HG02973 (cell line): ENCODE results near the gene CNNM1.

Experiments
- ATAC-seq: cut with Tn5 transposase; IDR thresholded peaks from one replicate; pipeline ENCODE4 v1.9.1; 2021; ENCODE audit warnings: moderate library complexity; ENCODE audit not compliant: unreplicated experiment

CNNM1 gene

DNA sequence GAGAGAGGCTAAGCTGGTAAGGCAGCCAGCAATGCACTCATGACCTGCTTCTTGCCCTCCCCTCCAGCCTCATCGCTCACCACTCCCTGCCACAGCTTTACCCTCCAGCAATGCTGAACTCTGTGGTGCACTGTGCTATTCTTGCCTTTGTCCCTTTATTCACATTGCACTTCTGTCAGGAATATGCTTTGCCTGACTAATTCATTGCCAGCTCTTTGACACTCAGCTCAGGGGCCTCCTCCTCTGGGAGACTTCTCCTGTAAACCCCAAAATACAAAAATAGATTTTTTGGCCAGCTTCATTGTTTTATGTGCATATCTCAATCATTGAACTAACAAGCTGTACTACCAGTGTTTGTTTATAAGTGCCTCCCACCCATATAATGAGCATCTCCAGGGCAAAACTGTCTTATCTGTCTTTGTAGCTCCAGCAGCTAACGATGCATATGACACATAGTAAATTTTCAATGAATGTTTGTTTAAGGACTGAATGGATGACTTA lies 8.2 kb downstream of the CNNM1 start:
- ATAC-seq: no peak

DNA sequence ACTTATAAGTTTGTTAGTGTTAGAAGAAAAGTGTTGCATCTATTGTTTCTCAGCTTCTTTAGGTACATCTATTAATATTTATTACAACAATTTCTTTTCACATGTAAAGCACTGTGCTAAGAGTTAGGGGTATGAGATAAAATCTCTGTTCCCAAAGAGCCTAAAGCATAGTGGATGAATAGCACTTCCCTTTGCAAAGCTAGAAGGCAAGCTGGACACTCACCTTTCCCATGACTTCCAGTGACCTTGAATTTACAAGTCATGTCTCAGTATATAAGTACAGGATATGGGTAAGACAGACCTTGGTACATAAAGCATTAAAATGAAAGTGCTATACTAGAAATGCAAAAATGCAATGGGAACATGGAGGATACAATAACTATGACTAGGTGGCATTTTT lies 8.7 kb downstream of the CNNM1 start:
- no peak for ATAC-seq

DNA sequence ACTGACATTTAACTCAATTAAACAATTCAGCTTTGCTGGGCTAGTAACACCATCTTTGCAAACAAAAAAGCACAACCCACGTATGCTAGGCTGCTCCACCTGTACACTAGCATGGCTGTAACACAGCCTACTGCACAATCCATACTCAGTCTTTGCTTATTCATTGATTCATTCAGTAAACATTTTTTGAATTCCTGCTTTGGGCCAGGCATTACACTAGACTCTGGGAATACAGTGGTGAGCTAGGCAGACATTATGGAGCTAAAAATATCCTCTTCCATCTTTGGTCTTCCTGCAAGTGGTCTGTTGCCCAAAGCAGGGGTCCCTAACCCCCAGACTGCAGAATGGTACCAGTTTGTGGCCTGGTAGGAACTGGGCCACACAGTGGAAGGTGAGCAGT lies 9.9 kb downstream of the CNNM1 start:
- no peak for ATAC-seq

DNA sequence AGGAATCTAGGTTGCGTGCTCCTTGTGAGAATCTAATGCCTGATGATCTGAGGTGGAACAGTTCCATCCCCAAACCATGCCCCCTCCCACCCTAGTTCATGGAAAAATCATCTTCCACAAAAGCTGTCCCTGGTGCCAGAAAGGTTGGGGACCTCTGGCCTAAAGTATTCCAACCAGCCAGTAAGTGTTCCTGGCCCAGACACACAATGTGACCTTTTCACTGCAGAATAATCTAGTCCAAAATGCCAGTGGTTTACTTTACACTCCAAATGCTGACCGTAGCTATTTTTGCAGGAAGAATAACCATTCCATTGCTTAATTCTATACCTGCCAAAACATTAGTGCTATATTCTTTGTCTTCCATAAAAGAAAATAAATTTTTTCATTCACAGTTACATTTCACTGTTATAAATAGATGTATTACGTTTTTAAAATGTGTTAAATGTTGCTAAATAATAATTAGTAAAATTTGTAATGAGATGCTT lies 10.4 kb downstream of the CNNM1 start:
- no peak for ATAC-seq

DNA sequence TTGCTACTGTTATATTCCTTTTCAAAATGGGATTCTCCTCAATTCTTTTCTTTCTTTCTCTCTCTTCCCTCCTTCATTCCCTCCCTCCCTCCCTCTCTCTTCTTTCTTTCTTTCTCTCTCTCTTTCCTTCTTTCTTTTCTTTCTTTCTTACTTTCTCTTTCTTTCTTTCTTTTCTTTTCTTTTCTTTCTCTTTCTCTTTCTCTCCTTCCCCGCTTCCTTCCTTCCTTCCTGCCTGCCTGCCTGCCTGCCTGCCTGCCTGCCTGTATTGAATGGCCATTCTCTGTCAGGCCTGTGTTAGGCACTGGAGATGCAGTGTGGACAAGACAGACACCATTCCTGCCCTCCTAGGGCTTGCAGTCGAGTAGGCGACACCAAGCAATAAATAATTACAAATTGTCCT lies 11.5 kb downstream of the CNNM1 start:
- ATAC-seq: no peak

DNA sequence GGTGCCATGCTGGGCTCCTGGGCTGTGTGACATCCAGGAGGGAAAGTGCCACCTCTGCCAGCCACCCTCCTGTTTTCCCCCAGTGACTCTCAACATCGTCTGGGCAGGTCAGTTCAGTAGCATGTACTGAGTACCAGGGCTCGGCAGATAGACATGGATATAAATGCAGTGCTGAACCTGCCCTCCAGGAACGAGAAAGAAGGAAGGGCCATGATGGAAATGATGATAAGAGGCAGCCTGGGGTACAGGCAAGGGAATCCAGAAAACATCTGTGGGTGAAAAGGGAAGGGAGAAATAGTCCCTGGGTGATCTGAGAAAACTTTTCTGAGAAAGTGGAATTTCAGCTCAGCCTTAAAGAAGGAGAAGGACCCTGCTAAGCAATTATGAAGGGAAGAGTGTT lies 12.1 kb downstream of the CNNM1 start:
- ATAC-seq: no peak

DNA sequence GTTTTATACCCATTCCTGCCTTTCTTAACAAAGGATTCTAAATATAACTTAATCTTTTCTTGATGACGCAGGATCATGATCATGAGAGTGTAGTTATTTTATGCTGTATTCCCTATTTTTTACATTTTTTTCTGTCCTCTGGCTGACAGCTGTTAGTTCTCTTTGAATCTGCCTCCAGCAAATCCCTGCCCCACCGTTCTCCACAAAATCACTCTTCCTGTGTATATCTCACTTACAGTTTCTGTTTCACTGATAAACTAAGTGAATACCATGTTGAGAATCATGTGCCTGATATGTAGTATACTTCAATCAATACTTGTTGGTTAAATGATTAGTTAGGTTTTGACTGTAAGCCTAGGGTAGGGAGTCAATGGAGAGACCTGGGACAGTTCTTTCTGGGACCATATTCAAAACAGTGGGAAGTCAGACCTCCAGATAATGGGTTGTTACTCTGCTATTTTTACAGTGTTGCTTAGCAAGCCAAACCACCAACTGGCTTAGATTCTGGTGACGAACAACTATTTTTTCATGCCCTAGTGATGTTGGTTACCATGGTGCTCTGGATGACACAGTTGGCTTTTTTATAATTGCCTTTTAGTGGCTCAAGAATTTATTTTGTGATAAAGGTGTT lies 12.8 kb downstream of the CNNM1 start:
- peak; percentile 55 for ATAC-seq

DNA sequence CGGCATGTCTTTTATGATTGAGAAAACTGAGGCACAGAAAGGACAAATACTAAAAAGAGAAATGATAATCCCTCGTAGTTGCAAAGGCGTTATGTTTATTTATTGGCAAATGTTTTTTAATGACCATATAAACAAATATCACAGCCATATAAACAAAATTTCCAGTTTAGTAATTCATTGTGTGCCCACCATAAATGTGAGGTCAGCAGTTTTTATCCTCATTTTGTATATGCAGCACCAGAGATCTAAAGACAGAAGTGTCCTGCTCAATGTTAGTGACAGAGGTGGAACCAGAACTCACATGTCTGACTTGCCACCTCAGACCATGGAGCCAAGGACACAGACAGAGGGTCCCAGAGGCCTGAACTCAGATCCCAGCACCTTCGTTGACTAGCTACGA lies 14.1 kb downstream of the CNNM1 start:
- ATAC-seq: no peak

DNA sequence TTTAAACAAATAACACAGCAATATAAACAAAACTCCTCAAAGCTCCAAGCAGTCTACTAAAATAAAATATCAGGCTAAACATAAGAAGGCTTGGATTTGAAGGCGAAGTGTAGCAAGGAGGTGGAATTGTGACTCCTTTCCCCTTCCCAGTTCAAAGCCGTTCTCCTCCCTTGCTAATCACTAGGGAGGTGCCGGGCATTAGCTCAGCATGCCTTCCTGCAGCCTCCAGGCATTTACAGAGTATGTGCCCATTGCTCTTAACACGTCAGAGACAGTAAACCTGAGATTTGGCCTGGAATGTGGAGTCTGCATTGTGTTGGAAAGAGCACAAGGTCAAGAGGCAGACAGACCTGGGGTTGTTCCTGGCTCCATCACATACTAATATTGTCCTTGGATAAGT lies 15.6 kb downstream of the CNNM1 start:
- no peak for ATAC-seq

DNA sequence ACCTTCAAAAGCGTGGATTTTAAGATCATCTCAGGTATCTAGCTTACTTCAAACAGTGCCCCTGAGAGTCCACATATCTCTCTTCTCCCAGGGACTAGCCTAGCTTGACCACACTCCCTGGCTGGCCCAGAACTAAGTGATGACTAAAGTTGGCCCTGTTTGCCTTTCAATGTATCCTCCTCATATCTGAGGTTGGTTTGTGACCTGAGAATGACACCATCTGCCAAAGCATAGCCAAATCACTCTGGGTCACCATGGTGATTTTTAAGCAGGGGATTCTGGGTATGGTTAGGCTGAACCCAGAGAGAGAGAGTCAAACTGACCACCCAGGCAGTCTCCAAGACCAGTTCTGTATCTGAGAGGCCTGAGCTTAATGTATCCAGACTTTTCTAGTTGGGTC lies 16.2 kb downstream of the CNNM1 start:
- peak; percentile 53 for ATAC-seq

DNA sequence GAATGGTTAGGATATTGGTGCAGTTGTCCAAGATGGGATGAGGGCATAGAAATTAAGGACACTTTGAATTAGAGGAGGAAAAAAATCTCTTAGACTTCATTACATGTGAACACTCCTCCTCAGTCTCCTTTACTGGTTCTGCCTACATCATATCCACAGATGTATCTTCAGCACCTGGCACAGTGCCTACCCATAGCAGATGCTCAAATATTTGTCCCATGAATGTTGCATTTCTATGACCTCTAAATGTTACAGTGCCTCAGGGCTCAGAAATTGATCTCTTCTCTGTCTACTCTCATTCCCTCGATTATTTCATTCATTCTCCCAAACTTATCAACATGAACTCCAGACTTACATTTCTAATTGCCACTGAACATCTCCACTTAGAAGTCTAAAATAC lies 17.1 kb downstream of the CNNM1 start:
- no peak for ATAC-seq

DNA sequence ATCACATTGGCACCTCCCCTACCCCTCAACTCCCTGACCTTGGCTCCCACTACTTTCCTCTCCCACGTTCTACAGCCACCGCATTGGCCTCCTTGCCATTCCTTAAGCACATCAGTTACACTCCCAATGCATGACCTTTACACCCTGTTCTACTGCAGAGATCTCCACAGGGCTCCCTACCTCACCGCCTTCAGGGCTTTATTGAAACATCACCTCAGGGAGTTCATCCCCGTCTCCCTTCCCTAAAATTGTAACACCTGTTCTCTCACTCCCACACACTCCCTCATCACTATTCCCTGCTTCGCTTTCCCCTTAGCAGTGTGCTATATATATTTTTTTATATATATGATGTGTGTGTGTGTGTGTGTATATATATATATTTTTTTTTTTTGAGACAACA lies 18.5 kb downstream of the CNNM1 start:
- ATAC-seq: no peak

DNA sequence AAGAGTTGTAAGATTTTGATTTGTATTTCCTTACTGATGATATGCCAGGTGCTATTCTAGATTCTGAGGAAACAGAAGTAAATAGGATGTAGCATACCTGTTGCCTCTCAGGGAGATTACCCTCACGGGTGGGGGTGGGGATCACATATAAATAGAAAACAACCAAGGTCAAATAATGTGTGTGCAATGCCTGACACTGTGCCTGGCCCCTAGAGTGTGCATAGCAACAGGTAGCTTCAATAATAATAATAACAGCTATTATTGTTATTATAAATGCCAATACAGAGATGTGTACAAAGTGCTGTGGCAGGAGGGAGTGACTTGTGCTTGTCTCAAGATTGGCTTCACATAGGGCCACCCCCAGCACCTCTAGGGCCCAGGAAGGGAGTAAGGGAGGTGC lies 24.0 kb downstream of the CNNM1 start:
- no peak for ATAC-seq

DNA sequence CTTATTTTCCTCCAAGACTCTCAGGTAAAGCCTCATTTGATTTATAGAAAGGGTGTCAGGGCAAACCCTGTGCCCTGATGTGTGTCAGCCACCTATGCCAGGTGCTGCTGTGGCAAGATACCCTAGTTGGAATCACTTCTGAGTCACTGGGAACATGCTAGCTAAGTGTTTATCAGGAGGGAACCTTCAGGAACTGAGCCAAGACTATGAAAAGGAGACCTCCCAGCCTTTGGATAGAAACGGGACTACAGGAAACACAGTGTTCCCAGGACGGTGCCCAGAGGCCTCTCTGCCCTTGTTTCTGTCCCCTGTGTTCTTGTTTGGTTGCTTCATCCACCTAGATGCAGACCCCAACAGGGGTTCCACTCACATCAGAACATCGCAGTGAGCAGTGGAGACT lies 28.5 kb downstream of the CNNM1 start:
- ATAC-seq: no peak

DNA sequence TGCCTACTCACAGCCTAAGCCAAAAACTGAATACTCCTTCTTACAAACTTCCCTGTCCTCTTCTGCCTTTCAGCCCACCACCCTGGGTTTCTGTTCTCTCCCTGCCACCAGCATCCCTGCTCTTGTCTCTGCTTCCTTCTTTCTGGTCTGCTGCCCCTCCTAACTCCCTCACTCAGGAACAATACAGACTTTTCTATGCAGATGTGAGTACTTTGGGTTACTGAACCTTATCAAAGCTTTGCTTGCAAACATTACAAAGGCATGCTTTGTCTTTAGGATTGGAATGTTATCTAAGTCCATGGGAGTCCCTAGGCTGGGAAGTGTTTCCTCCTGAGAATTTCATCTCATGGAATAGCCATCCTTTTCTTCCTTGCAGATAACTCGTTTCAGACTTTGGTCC lies 28.9 kb downstream of the CNNM1 start:
- no peak for ATAC-seq

DNA sequence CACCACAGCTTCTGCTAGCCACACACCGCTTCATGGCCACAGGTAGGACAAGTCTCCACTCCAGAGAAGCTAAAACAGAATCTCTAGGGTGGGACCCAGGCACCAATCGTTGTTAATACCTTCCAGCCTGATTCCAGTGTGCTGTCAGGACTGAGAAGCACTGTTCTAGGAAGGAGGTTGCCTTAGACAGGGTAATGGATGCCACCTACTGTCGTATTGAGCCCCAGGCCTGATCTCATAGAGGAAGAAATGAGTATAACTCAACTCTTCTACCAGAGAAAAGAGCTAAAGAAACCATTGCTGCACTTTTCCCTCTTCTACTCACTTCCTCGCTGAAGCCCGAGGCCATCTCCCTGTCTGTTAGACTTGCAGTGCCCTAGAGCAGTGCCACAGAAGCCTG lies 31.8 kb downstream of the CNNM1 start:
- no peak for ATAC-seq

DNA sequence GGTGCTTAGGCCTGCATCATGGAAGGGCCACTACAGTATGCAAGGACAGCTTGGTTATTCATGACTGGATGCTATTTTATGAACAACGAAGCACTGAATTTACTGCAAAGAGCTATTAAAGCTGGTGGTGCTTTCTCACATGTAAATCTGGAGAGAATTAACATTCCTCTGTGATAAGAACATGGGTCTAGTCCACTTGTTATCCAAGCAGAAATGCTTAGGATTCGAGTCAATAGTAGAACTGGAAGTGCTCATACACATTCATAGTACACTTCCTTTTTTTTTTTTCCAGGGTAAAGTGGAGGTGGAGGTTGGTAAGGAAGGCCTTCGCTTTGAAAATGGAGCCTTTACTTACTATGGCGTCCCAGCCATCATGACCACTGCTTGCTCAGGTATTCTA lies 35.0 kb downstream of the CNNM1 start:
- no peak for ATAC-seq

DNA sequence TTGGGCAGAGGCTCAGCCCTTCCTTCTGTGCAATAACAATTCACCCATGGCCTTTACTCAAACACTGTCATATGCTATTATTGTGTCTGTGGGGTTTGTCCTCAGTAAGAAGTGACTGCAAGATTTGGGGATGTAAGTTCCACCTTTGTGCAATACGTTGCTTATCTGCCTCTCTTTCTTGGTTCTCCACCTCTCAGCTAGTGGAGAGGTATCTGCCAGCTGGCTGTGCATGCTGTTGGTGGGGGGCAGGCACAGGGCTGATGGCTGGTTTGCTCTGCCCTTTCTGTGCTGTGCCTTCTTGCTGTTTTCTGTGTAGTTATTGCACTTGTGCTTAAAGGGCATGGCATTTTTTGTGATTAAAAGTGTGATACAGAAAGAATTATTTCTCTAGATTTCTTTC lies 36.2 kb downstream of the CNNM1 start:
- no peak for ATAC-seq

DNA sequence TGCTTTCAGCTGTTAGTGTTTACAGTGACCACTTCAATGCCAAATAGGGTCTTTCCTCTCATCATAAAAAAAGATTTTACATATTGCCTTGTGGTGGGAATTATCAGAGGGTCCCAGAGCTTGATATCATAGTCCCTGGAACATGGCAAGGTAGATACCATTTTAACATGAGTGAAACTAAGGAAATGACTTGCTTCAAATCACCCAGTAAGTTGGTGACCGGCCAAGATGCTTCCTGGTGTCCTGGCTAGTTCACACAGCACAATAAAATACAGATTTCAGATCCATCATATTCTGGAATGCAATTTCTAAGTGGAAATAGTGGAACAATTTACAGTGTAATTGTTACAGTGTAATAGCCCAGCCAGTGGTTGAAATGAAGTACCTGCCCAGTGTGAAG lies 36.6 kb downstream of the CNNM1 start:
- no peak for ATAC-seq

DNA sequence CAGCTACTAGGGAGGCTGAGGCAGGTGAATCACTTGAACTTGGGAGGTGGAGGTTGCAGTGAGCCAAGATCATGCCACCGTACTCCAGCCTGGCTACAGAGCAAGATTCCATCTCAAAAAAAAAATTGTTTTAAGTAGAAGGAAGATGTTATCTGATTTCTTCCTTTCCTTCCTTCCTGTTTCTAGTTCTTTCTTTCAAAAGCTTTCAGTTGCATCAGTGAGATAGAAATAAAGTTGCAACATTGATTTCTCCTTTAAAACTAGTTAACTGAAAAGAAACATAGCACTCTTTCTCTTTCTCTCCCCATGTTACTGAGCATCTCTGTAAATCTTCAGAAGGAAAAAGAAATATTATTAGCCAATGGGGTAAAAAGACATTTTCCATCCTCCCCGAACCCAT lies 37.5 kb downstream of the CNNM1 start:
- no peak for ATAC-seq

DNA sequence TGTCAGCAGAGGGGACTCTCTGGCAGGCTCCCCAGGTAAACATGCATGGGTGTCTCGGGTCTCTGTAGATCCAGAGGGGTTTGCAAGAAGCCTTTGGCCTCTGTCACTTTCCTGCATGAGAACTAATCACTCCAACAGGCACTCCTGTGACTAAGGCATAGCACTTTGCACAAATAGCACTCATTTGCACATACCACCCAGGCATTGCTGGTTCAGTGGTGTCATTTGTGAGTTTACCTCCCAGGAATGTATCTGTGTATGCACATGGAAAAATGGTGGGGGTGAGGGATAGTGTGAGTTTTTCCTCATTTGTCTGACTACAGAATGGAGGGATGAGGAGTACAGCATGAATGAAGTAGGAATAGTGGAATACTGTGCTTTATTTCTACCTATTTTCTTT lies 39.5 kb downstream of the CNNM1 start:
- ATAC-seq: no peak

DNA sequence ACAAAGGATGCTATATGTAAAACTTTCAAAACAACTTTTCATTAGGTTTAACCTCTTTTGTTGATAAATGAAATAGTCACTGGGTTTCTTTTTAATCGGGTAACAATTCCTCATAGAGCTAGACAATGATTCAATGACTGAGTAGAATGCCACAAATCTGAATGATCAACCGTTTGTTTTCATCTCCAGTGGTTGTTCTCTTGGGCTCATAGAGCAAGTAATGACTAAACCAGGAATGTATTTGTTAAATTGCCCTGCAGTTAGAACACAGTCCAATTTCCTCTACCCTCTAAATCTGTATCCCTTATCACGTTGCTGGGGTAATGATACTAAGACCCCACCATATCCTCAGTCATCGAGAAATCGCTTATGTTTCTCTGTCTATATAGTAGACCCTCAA lies 40.0 kb downstream of the CNNM1 start:
- ATAC-seq: no peak

DNA sequence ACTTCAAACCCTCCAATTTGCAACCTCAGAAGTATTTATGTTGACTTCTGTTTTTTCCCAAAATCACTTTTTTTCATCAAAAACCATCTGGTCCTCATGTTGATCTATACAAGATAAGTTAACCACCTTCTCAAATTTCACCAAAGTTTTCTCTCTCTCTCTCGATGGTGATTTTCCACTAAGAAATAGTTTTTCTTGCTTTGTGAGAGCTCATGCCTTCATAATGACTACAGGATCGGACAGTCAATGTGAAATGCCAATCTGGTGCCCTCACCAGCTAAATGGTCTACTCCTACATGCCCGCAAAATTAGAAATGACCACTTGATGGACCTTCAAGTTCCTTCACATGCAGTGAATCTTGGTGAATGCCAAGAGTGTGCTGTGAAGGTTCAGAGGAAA lies 40.4 kb downstream of the CNNM1 start:
- ATAC-seq: no peak
